Naive B cell (primary cell): Measurements from ENCODE around the gene NMNAT2. TPM values are rescaled to one million over a fixed set of nuclear protein-coding genes. Genes with fewer than 3 reads are reported as not detected.
A peak's percentile ranks its signal among the peaks of the same experiment; 100 is the strongest.

Source experiments
- ATAC-seq, 2 donors: fragments of 150-1000 bp; cut with Tn5 transposase; 2 replicates each; pipeline ENCODE4 v1.10.0; 2021; ENCODE audit warnings: low read depth in 2 of 2, mild to moderate bottlenecking in 2 of 2, moderate library complexity in 2 of 2
- DNase-seq: peaks from one replicate; pipeline ENCODE4 v3.0.0; 2022
- H3K27ac Mint-ChIP-seq, 6 donors: one replicate each; pipeline ENCODE4 v1.8.0; 2020 to 2022; ENCODE audit warnings: mild to moderate bottlenecking in 6 of 6, mixed read lengths in 6 of 6, moderate library complexity in 5 of 6, inconsistent platforms in 2 of 6
- H3K27me3 Mint-ChIP-seq, 3 donors: one replicate each; pipeline ENCODE4 v1.8.0; 2021 to 2022; ENCODE audit warnings: mixed read lengths in 3 of 3, mild to moderate bottlenecking in 1 of 3
- H3K36me3 Mint-ChIP-seq, 2 donors: one replicate each; pipeline ENCODE4 v1.8.0; 2020 to 2022; ENCODE audit warnings: mixed read lengths in 2 of 2, inconsistent platforms in 1 of 2, mild to moderate bottlenecking in 1 of 2
- H3K4me1 Mint-ChIP-seq, 3 donors: one replicate each; pipeline ENCODE4 v1.8.0; 2020 to 2022; ENCODE audit warnings: mixed read lengths in 3 of 3, inconsistent platforms in 1 of 3, mild to moderate bottlenecking in 1 of 3, moderate library complexity in 1 of 3
- H3K4me3 Mint-ChIP-seq, 8 donors: one replicate each; pipeline ENCODE4 v1.8.0; 2020 to 2022; ENCODE audit warnings: mild to moderate bottlenecking in 8 of 8, mixed read lengths in 8 of 8, moderate library complexity in 8 of 8, inconsistent platforms in 2 of 8
- H3K9me3 Mint-ChIP-seq, 7 donors: one replicate each; pipeline ENCODE4 v1.8.0; 2020 to 2022; ENCODE audit warnings: mixed read lengths in 7 of 7, mild to moderate bottlenecking in 5 of 7, inconsistent platforms in 2 of 7, moderate library complexity in 1 of 7
- polyA plus RNA-seq, 6 donors: library from polyadenylated mRNA; unstranded; fragments of 300-500 nt; fragmentation: Illumina TruSeq; gene quantifications; one replicate each; pipeline ENCODE4 v1.2.3, GENCODE V29; 2021; ENCODE audit warnings: low read depth in 6 of 6

Gene NMNAT2
- polyA plus RNA-seq, 6 donors from 2014 or later = not detected

GRCh38 chr1:183235503-183235902, 182.7 kb downstream of the NMNAT2 start:
- Mint-ChIP-seq H3K9me3 (no peaks in the 10 kb centered on the region), H3K27ac (no peak overlapping the region), H3K27me3 (peaks cover 8 to 18% (median 8%) of the 10 kb centered on the region in 3 donors), H3K4me3 (no peak overlapping the region), H3K36me3 (no peaks in the 10 kb centered on the region), H3K4me1 (peaks cover 3 to 15% (median 5%) of the 10 kb centered on the region in 3 donors)
- DNase-seq = no peak
- ATAC-seq = no peak

- H3K9me3 Mint-ChIP-seq = no peaks in the 10 kb centered on the region
- ATAC-seq = no peak
- peaks cover 3 to 15% (median 5%) of the 10 kb centered on the region in 3 donors for H3K4me1 Mint-ChIP-seq
- no peak for DNase-seq
- peaks cover 8 to 11% (median 8%) of the 10 kb centered on the region in 3 donors for H3K27me3 Mint-ChIP-seq
- peak overlapping the region in 1 of 6 donors; percentile 30 for H3K27ac Mint-ChIP-seq
- no peak overlapping the region for H3K4me3 Mint-ChIP-seq
- no peaks in the 10 kb centered on the region for H3K36me3 Mint-ChIP-seq
Measured at GRCh38 chr1:183234660-183235476, 183.3 kb downstream of the NMNAT2 start.

GRCh38 chr1:183233113-183233512, 185.1 kb downstream of the NMNAT2 start:
- no peak overlapping the region for H3K4me3 Mint-ChIP-seq
- H3K4me1 Mint-ChIP-seq = peaks cover 3 to 15% (median 5%) of the 10 kb centered on the region in 3 donors
- no peak for ATAC-seq
- H3K27ac Mint-ChIP-seq = no peak overlapping the region
- H3K36me3 Mint-ChIP-seq = no peaks in the 10 kb centered on the region
- no peak for DNase-seq
- no peaks in the 10 kb centered on the region for H3K9me3 Mint-ChIP-seq
- peaks cover 0 to 10% (median 8%) of the 10 kb centered on the region in 3 donors for H3K27me3 Mint-ChIP-seq

- H3K36me3 Mint-ChIP-seq = no peaks in the 10 kb centered on the region
- H3K9me3 Mint-ChIP-seq = no peaks in the 10 kb centered on the region
- H3K27me3 Mint-ChIP-seq = peaks cover 0 to 15% (median 10%) of the 10 kb centered on the region in 3 donors
- ATAC-seq = no peak
- H3K27ac Mint-ChIP-seq = no peak overlapping the region
- no peak overlapping the region for H3K4me3 Mint-ChIP-seq
- no peak for DNase-seq
- H3K4me1 Mint-ChIP-seq = peaks cover 8 to 21% (median 10%) of the 10 kb centered on the region in 3 donors
Measured at GRCh38 chr1:183231545-183231944, 186.6 kb downstream of the NMNAT2 start.

GRCh38 chr1:183230413-183230812, 187.8 kb downstream of the NMNAT2 start:
- no peak for ATAC-seq
- Mint-ChIP-seq H3K36me3 (no peaks in the 10 kb centered on the region), H3K4me3 (no peak overlapping the region), H3K4me1 (peaks cover 8 to 20% (median 10%) of the 10 kb centered on the region in 3 donors), H3K27ac (no peak overlapping the region), H3K27me3 (peaks cover 0 to 11% (median 8%) of the 10 kb centered on the region in 3 donors), H3K9me3 (no peaks in the 10 kb centered on the region)
- DNase-seq = no peak

- Mint-ChIP-seq H3K4me3 (no peak overlapping the region), H3K4me1 (peaks cover 8 to 12% (median 10%) of the 10 kb centered on the region in 3 donors), H3K9me3 (no peaks in the 10 kb centered on the region), H3K27ac (no peak overlapping the region), H3K36me3 (no peaks in the 10 kb centered on the region), H3K27me3 (peaks cover 0 to 7% (median 0%) of the 10 kb centered on the region in 3 donors)
- DNase-seq (no peak), ATAC-seq (no peak)
Measured at GRCh38 chr1:183228347-183229220, 189.6 kb downstream of the NMNAT2 start.

GRCh38 chr1:183227422-183228346, 190.5 kb downstream of the NMNAT2 start:
- Mint-ChIP-seq H3K9me3 (no peaks in the 10 kb centered on the region), H3K4me1 (peaks cover 4 to 6% (median 5%) of the 10 kb centered on the region in 3 donors), H3K27ac (no peak overlapping the region), H3K36me3 (no peaks in the 10 kb centered on the region), H3K27me3 (peaks cover 0 to 7% (median 0%) of the 10 kb centered on the region in 3 donors), H3K4me3 (no peak overlapping the region)
- peak; percentile 20 for DNase-seq
- peak in 1 of 2 donors; percentile 32 for ATAC-seq

GRCh38 chr1:183226963-183227362, 191.2 kb downstream of the NMNAT2 start:
- H3K36me3 Mint-ChIP-seq = no peaks in the 10 kb centered on the region
- peaks cover 0 to 7% (median 0%) of the 10 kb centered on the region in 3 donors for H3K27me3 Mint-ChIP-seq
- DNase-seq = no peak
- H3K4me3 Mint-ChIP-seq = peak overlapping the region in 1 of 8 donors; percentile 1
- no peaks in the 10 kb centered on the region for H3K9me3 Mint-ChIP-seq
- no peak overlapping the region for H3K27ac Mint-ChIP-seq
- peaks cover 4 to 6% (median 5%) of the 10 kb centered on the region in 3 donors for H3K4me1 Mint-ChIP-seq
- no peak for ATAC-seq

GRCh38 chr1:183226361-183226760, 191.8 kb downstream of the NMNAT2 start:
- peaks cover 0 to 7% (median 0%) of the 10 kb centered on the region in 3 donors for H3K27me3 Mint-ChIP-seq
- DNase-seq = no peak
- no peaks in the 10 kb centered on the region for H3K9me3 Mint-ChIP-seq
- H3K4me3 Mint-ChIP-seq = peak overlapping the region in 1 of 8 donors; percentile 22
- H3K27ac Mint-ChIP-seq = no peak overlapping the region
- ATAC-seq = no peak
- no peaks in the 10 kb centered on the region for H3K36me3 Mint-ChIP-seq
- H3K4me1 Mint-ChIP-seq = peaks cover 4 to 6% (median 5%) of the 10 kb centered on the region in 3 donors

GRCh38 chr1:183223467-183223866, 194.7 kb downstream of the NMNAT2 start:
- no peak for ATAC-seq
- Mint-ChIP-seq H3K36me3 (no peaks in the 10 kb centered on the region), H3K27me3 (peaks cover 0 to 7% (median 0%) of the 10 kb centered on the region in 3 donors), H3K4me3 (no peak overlapping the region), H3K4me1 (peaks cover 12 to 19% (median 15%) of the 10 kb centered on the region in 3 donors), H3K27ac (no peak overlapping the region), H3K9me3 (no peaks in the 10 kb centered on the region)
- DNase-seq = no peak

GRCh38 chr1:183222909-183223308, 195.3 kb downstream of the NMNAT2 start:
- no peak overlapping the region for H3K4me3 Mint-ChIP-seq
- peaks cover 13 to 21% (median 15%) of the 10 kb centered on the region in 3 donors for H3K4me1 Mint-ChIP-seq
- no peak for ATAC-seq
- no peaks in the 10 kb centered on the region for H3K36me3 Mint-ChIP-seq
- peaks cover 0 to 7% (median 0%) of the 10 kb centered on the region in 3 donors for H3K27me3 Mint-ChIP-seq
- DNase-seq = no peak
- H3K9me3 Mint-ChIP-seq = no peaks in the 10 kb centered on the region
- no peak overlapping the region for H3K27ac Mint-ChIP-seq

- Mint-ChIP-seq H3K27me3 (peaks cover 0 to 9% (median 5%) of the 10 kb centered on the region in 3 donors), H3K27ac (peak overlapping the region in 2 of 6 donors; percentile 4 to 67), H3K4me3 (no peak overlapping the region), H3K9me3 (no peaks in the 10 kb centered on the region), H3K36me3 (no peaks in the 10 kb centered on the region), H3K4me1 (peaks cover 8 to 15% (median 10%) of the 10 kb centered on the region in 3 donors)
- ATAC-seq (no peak), DNase-seq (no peak)
Measured at GRCh38 chr1:183219616-183220009, 198.6 kb downstream of the NMNAT2 start.
